22Rv1 (cell line): ENCODE results near the gene ZNF701.
A peak's percentile ranks its signal among the peaks of the same experiment; 100 is the strongest.

ENCODE experiments used
- H3K27ac ChIP-seq: fragments of 450-650 bp; 2 replicates; pipeline ENCODE4 v1.5.1; 2017
- ZFX ChIP-seq: fragments of 450-650 bp; IDR thresholded peaks from 2 replicates; pipeline ENCODE4 v1.6.1; 2017; ENCODE audit warnings: antibody characterized with exemption, borderline replicate concordance
- TF ChIP-seq, protein P1 (sequence below): fragments of 450-650 bp; IDR thresholded peaks from 2 replicates; pipeline ENCODE4 v1.5.1; 2017; ENCODE audit warnings: mild to moderate bottlenecking

ZNF701 gene

DNA sequence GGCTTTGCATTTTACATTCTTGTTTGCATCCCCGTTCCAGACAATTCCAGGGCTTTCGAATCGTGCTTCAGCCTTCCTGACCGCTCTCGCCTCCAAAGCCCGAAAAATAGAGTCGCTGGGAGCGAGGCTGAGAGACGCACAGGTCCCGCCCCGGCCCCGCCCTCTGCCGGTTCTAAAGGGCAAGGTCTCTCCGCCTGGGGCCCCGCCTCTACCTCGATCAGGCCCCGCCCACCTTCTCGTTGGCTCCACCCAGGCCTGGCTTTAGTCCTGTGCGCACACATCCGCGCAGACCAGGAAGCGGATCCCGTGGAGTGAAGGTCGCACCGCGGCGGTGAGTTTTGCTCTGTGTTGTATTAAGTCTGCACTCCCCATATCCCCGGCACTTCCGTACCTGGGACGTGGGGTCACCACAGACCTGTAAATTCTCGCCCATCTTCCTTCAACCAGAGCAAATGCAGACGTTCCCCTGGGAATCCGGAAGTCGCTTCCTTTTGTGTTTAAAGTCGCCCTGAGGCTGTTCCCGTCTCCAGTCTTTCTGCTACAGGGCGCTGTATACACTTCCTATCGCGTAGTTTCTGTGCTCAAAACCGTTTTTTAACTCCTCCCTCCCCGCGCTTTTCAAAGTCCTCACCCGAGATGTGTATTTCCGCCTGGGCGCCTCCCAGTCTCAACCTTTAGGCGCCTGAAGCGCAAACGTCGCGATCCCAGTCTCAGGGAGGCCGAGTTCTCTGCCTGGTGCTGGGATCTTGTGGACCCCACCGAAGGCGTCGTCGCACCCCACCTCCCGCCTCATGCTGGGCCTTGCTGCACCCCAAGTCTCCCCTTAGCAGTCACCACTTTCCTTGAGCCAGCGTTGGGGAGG, at the start of gene ZNF701:
ZNF701 (plus strand) TSS at position 288 of the 862 bp plus-strand sequence. CDS start 3,861 bp downstream, outside the sequence.
- H3K27ac ChIP-seq: peak within 1 kb of the TSS; percentile 94
- TF ChIP-seq, protein P1, sequence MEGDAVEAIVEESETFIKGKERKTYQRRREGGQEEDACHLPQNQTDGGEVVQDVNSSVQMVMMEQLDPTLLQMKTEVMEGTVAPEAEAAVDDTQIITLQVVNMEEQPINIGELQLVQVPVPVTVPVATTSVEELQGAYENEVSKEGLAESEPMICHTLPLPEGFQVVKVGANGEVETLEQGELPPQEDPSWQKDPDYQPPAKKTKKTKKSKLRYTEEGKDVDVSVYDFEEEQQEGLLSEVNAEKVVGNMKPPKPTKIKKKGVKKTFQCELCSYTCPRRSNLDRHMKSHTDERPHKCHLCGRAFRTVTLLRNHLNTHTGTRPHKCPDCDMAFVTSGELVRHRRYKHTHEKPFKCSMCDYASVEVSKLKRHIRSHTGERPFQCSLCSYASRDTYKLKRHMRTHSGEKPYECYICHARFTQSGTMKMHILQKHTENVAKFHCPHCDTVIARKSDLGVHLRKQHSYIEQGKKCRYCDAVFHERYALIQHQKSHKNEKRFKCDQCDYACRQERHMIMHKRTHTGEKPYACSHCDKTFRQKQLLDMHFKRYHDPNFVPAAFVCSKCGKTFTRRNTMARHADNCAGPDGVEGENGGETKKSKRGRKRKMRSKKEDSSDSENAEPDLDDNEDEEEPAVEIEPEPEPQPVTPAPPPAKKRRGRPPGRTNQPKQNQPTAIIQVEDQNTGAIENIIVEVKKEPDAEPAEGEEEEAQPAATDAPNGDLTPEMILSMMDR: no peak
- TF ChIP-seq ZFX: no peak

DNA sequence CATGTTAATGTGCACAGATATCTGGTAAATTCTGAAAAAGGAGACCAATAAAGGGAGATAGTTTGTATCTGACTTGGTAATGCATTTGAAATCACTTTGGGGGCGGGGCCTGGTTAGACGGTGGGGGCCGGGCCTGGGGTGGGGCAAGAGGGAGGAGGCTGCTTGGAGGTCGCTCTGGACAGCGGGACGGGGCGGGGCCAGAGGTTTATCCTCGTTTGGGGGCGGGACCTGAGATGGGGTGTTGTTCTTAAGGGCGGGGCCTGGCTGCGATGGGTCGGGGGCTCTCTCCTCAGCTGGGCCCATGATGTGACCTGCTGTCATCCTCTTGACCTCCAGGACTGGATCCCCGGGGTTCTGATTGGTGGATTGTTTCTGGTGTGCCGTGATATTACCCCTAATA, 47.5 kb upstream of the ZNF701 start:
- TF ChIP-seq, protein P1: no peak
- no peak for TF ChIP-seq ZFX
- H3K27ac ChIP-seq: no peak overlapping the region

DNA sequence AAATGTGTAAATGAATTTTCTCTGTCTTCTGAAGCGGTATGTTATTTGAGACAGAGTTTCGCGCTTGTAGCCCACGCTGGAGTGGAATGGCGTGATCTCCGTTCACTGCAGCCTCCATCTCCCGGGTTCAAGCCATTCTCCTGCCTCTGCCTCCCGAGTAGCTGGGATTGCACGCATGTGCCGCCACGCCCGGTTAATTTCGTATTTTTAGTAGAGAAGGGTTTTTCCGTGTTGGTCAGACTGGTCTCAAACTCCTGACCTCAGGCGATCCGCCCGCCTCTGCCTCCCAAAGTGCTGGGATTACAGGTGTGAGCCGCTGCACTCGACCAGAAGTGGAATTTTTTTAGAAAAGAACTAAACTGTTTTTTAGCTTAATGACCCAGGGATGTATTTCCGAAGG, 46.0 kb upstream of the ZNF701 start:
- TF ChIP-seq, protein P1: no peak
- TF ChIP-seq ZFX: no peak
- no peak overlapping the region for H3K27ac ChIP-seq

DNA sequence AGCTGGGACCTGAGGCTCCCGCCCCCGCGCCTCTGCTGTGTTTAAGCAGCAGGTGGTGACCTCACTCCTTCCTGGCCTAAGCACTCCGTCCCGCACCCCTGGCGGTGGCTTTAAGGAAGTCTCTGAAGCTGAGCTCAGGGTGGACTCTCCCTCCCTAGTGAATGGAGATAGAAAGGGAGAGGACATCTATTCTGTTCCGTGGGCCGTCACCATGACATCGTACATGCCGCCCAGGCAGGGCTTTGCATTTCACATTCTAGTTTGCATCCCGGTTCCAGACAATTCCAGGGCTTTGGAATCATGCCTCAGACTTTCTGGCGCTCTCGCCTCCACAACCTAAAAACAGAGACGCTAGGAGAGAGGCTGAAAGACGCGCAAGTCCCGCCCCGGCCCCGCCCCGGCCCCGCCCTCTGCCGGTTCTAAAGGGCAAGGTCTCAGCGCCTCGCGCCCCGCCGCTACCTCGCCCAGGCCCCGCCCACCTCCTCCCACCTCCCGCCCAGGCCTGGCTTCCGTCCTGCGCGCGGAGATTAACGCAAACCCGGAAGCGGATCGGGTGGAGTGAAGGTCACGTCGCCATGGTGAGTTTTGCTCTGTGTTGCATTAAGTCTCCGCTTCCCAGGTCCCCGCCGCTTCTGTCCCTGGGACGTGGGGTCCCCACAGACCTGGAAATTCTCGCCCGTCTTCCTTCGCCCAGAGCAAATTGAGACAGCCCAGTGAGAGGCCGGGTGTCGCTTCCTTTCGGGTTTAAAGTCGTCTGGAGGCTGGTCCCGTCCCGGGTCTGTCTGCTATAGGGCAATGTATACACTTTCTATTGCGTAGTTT, 42.7 kb upstream of the ZNF701 start, which contains the start of gene ZNF808:
ZNF808 (plus strand) TSS at position 535 of the 822 bp plus-strand sequence. CDS start 15,617 bp downstream, outside the sequence.
- H3K27ac ChIP-seq: peak within 1 kb of the TSS; percentile 94

DNA sequence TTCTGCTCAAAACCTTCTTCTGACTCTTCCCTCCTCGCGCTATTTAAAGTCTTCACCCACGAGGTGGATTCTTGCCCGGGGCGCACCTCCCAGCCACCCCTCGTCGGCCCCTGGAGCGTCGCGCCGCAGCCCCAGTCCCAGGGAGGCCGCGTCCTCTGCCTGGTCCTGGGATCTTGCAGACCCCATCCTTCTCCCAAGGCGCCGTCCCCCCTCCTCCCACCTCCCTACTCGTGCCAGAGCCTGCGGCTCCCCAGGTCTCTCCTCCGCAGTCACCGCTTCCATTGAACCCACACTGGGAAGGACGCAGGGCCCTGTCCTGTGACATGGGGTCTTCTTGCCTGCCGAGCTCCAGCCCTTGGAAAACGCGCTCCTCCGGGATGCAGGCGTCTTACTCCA, 42.1 kb upstream of the ZNF701 start:
- TF ChIP-seq ZFX: no peak
- TF ChIP-seq, protein P1: no peak

More for the DNA sequence above, 42.7 kb upstream of the ZNF701 start, which contains the start of gene ZNF808:
- TF ChIP-seq, protein P1: peak; percentile 70
- no peak for TF ChIP-seq ZFX

DNA sequence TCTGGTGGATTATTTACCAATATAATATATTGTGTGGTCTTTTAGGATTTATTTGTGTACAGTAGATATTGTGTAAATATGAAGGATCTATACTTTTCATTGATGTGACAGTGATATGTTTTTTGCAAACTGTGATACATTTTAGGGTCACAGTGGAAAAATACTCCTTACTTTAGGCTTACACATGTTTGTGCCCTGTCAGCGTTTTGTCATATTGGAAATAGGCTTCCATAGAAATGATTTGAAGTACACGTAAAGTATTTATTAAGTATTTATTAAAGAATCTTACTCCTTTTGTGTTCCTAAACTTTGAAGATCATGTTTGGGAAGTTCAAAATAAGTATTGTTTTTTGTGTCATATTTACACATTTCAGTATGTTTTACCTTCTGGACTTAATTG, 37.6 kb upstream of the ZNF701 start:
- TF ChIP-seq, protein P1: no peak
- no peak overlapping the region for H3K27ac ChIP-seq

More for the DNA sequence above, 42.1 kb upstream of the ZNF701 start:
- peak overlapping the region; percentile 94 for H3K27ac ChIP-seq
